ENCODE results near the gene YBX1.

The YBX1 gene

DNA sequence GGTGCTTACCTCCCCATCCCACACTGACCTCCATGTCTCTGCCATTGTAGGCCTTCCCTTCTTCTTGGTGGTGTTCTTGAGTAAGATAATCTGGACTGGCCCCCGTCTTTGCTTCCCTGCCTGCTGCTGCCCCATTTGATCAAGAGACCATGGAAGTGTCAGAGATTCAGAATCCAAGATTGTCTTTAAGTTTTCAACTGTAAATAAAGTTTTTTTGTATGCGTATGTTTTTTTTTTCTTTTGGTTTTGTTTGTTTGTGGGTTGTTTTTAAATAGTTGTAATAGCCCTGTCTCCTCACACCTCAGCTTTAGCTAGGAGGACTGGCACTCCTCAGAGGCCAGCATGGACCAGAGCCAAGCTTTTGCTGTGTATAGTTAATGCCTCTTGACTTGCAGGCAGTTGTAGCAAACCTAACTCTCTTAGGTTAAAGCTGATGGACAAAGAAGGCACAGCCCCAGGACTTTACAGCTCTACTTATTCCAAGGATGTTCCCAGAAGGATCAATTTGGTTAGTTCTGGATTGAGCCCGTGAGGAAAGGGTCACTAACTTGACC lies 5.6 kb upstream of the YBX1 start:
- TF ChIP-seq EZH2 (IDR thresholded peaks at IDR 0.05; ENCODE audit: borderline replicate concordance, low read length): no peak
- TF ChIP-seq, protein P1, sequence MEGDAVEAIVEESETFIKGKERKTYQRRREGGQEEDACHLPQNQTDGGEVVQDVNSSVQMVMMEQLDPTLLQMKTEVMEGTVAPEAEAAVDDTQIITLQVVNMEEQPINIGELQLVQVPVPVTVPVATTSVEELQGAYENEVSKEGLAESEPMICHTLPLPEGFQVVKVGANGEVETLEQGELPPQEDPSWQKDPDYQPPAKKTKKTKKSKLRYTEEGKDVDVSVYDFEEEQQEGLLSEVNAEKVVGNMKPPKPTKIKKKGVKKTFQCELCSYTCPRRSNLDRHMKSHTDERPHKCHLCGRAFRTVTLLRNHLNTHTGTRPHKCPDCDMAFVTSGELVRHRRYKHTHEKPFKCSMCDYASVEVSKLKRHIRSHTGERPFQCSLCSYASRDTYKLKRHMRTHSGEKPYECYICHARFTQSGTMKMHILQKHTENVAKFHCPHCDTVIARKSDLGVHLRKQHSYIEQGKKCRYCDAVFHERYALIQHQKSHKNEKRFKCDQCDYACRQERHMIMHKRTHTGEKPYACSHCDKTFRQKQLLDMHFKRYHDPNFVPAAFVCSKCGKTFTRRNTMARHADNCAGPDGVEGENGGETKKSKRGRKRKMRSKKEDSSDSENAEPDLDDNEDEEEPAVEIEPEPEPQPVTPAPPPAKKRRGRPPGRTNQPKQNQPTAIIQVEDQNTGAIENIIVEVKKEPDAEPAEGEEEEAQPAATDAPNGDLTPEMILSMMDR (IDR thresholded peaks at IDR 0.05; ENCODE audit: low read length): no peak
- Histone ChIP-seq H4K20me1 (ENCODE audit: insufficient read depth, low read length) (no peaks in the 10 kb centered on the region), H3F3A (ENCODE audit: insufficient read depth, low read length) (0 out of 2 replicates have a peak, but pooled peaks cover 8% of the 10 kb centered on the region), H3K27ac (ENCODE audit: low read depth, low read length, poor library complexity, severe bottlenecking) (no peak overlapping the region), H3K36me3 (ENCODE audit: insufficient read depth, low read length) (peaks cover 45% of the 10 kb centered on the region), H3K4me1 (ENCODE audit: insufficient read depth, low read length, severe bottlenecking) (peaks cover 18% of the 10 kb centered on the region), H2AFZ (ENCODE audit: low read length) (no peak overlapping the region), H3K9me3 (ENCODE audit: low read length) (no peaks in the 10 kb centered on the region), H3K27me3 (ENCODE audit: insufficient read depth, low read length) (no peaks in the 10 kb centered on the region), H3K4me3 (ENCODE audit: low read depth, low read length, poor library complexity, severe bottlenecking) (no peak overlapping the region), H3K9me2 (ENCODE audit: low read depth, low read length) (no peaks in the 10 kb centered on the region), H3K4me2 (ENCODE audit: low read length) (no peak overlapping the region), H3K9ac (ENCODE audit: low read length) (no peak overlapping the region), H3K79me2 (ENCODE audit: insufficient read depth, low read length) (no peaks in the 10 kb centered on the region)

DNA sequence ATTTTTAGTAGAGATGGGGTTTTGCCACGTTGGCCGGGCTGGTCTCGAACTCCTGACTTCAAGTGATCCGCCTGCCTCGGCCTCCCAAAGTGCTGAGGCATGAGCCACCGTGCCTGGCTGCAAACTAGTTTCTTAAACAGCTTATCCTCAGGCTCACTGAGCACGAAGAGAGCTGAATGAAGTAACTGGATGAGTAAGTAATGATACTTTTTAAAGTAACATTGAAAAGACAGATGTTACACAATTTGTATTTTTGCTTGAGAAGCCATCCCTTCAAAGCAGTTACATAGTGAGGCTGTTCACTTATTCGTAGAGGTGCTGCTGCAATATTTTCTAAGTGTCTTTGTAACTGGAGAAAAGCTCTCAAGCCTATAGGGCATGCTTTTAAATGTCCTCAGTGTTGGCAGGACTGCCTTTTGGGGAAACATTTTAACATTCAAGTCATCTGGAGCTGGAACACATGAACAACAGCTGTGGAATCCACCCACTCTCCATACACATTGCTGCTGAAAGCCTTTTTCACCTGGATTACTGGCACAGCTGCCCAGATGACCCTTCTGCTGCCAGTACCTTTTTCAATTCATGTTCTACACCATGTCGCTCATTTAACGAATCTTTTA lies 2.7 kb upstream of the YBX1 start:
- Histone ChIP-seq H2AFZ (ENCODE audit: low read length) (no peak overlapping the region), H4K20me1 (ENCODE audit: insufficient read depth, low read length) (no peaks in the 10 kb centered on the region), H3K4me1 (ENCODE audit: insufficient read depth, low read length, severe bottlenecking) (peaks cover 29% of the 10 kb centered on the region), H3K4me2 (ENCODE audit: low read length) (peak overlapping the region; percentile 93; the same call in 1 of the 2 replicates), H3K9me2 (ENCODE audit: low read depth, low read length) (no peaks in the 10 kb centered on the region), H3K36me3 (ENCODE audit: insufficient read depth, low read length) (peaks cover 37% of the 10 kb centered on the region), H3F3A (ENCODE audit: insufficient read depth, low read length) (0 out of 2 replicates have a peak, but pooled peaks cover 8% of the 10 kb centered on the region), H3K4me3 (ENCODE audit: low read depth, low read length, poor library complexity, severe bottlenecking) (no peak overlapping the region), H3K27me3 (ENCODE audit: insufficient read depth, low read length) (no peaks in the 10 kb centered on the region), H3K27ac (ENCODE audit: low read depth, low read length, poor library complexity, severe bottlenecking) (no peak overlapping the region), H3K9ac (ENCODE audit: low read length) (no peak overlapping the region; the same call in 1 of the 2 replicates), H3K79me2 (ENCODE audit: insufficient read depth, low read length) (peaks cover 16% of the 10 kb centered on the region), H3K9me3 (ENCODE audit: low read length) (no peaks in the 10 kb centered on the region)
- TF ChIP-seq EZH2 (IDR thresholded peaks at IDR 0.05; ENCODE audit: borderline replicate concordance, low read length): no peak
- TF ChIP-seq, protein P1 (IDR thresholded peaks at IDR 0.05; ENCODE audit: low read length): no peak

DNA sequence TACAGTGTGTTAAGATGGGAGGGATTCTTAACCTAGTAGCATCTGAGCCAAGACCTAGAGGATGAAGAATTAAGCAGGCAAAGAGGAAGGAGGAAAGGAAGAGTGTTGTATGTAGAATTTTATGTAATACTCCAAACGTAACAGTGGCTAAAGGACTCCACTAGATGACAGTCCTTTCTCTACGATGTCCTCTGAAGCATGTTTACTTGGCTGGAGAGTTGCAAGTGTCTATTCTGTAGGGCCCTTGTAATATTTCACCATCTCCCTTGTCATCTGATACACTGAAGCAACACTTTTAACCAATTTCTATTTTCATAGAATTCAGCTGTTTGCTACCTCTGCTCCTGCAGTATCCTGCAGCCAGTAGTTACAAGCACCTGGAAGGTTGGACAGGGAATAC lies 2.2 kb upstream of the YBX1 start:
- Histone ChIP-seq H3K27me3 (ENCODE audit: insufficient read depth, low read length) (no peaks in the 10 kb centered on the region), H3K4me2 (ENCODE audit: low read length) (peak overlapping the region; percentile 93), H4K20me1 (ENCODE audit: insufficient read depth, low read length) (no peaks in the 10 kb centered on the region; the same call in 1 of the 2 replicates), H3K9me2 (ENCODE audit: low read depth, low read length) (no peaks in the 10 kb centered on the region), H3F3A (ENCODE audit: insufficient read depth, low read length) (0 out of 2 replicates have a peak, but pooled peaks cover 8% of the 10 kb centered on the region), H3K36me3 (ENCODE audit: insufficient read depth, low read length) (peaks cover 37% of the 10 kb centered on the region), H3K4me3 (ENCODE audit: low read depth, low read length, poor library complexity, severe bottlenecking) (peak overlapping the region; percentile 81), H2AFZ (ENCODE audit: low read length) (no peak overlapping the region), H3K4me1 (ENCODE audit: insufficient read depth, low read length, severe bottlenecking) (peaks cover 35% of the 10 kb centered on the region), H3K9me3 (ENCODE audit: low read length) (no peaks in the 10 kb centered on the region), H3K79me2 (ENCODE audit: insufficient read depth, low read length) (peaks cover 22% of the 10 kb centered on the region), H3K27ac (ENCODE audit: low read depth, low read length, poor library complexity, severe bottlenecking) (no peak overlapping the region), H3K9ac (ENCODE audit: low read length) (peak overlapping the region; percentile 95; the same call in 1 of the 2 replicates)
- TF ChIP-seq, protein P1 (IDR thresholded peaks at IDR 0.05; ENCODE audit: low read length): no peak
- TF ChIP-seq EZH2 (IDR thresholded peaks at IDR 0.05; ENCODE audit: borderline replicate concordance, low read length): no peak
